ENCODE measurements around the gene SNRPB.

SNRPB gene

GRCh38 chr20:2475850-2476741 lies 5.5 kb upstream of the SNRPB start:
- no peak for DNase-seq (ENCODE audit: low read depth in 2 of 2)

GRCh38 chr20:2473516-2473915 lies 2.9 kb upstream of the SNRPB start:
- DNase-seq (ENCODE audit: low read depth in 2 of 2), result no peak

GRCh38 chr20:2469991-2470422 lies 582 bp downstream of the SNRPB start:
- DNase-seq (ENCODE audit: low read depth in 2 of 2), result peak; percentile 28 to 42

GRCh38 chr20:2468581-2469407 lies 1.8 kb downstream of the SNRPB start:
- DNase-seq (ENCODE audit: low read depth in 2 of 2), result no peak

- no peak for DNase-seq (ENCODE audit: low read depth in 2 of 2)
These were observed 3.2 kb downstream of the SNRPB start for GRCh38 chr20:2467412-2467811.

- no peak for DNase-seq (ENCODE audit: low read depth in 2 of 2)
These were observed 5.5 kb downstream of the SNRPB start for GRCh38 chr20:2465100-2465499.

- DNase-seq (ENCODE audit: low read depth in 2 of 2), result no peak
These were observed 6.8 kb downstream of the SNRPB start for GRCh38 chr20:2463616-2464365.

- no peak for DNase-seq (ENCODE audit: low read depth in 2 of 2)
These were observed 8.1 kb downstream of the SNRPB start for GRCh38 chr20:2462484-2462883.

- no peak for DNase-seq (ENCODE audit: low read depth in 2 of 2)
These were observed 9.7 kb downstream of the SNRPB start for GRCh38 chr20:2460752-2461424.

- no peak for DNase-seq (ENCODE audit: low read depth in 2 of 2)
These were observed 10.4 kb downstream of the SNRPB start for GRCh38 chr20:2459981-2460751.

- no peak for DNase-seq (ENCODE audit: low read depth in 2 of 2)
These were observed 11.6 kb downstream of the SNRPB start for GRCh38 chr20:2458919-2459499.

GRCh38 chr20:2455771-2456497 lies 14.7 kb downstream of the SNRPB start:
- no peak for DNase-seq (ENCODE audit: low read depth in 2 of 2)

- DNase-seq (ENCODE audit: low read depth in 2 of 2), result no peak
These were observed 16.8 kb downstream of the SNRPB start for GRCh38 chr20:2453792-2454191.

GRCh38 chr20:2451939-2452732 lies 18.5 kb downstream of the SNRPB start:
- DNase-seq (ENCODE audit: low read depth in 2 of 2), result peak; percentile 14 to 21

GRCh38 chr20:2451422-2451821 lies 19.2 kb downstream of the SNRPB start:
- no peak for DNase-seq (ENCODE audit: low read depth in 2 of 2)

- no peak for DNase-seq (ENCODE audit: low read depth in 2 of 2)
These were observed 21.2 kb downstream of the SNRPB start for GRCh38 chr20:2449386-2449785.

GRCh38 chr20:2446845-2447244 lies 23.7 kb downstream of the SNRPB start:
- DNase-seq (ENCODE audit: low read depth in 2 of 2), result no peak

GRCh38 chr20:2431185-2431584 lies 39.4 kb downstream of the SNRPB start:
- DNase-seq (ENCODE audit: low read depth in 2 of 2), result no peak

- DNase-seq (ENCODE audit: low read depth in 2 of 2), result no peak
These were observed 40.1 kb downstream of the SNRPB start for GRCh38 chr20:2430538-2430937.

Measured in activated CD8-positive, alpha-beta memory T cell treated with anti-CD3 and anti-CD28 coated beads for 4 hours (primary cell).